Measurements from ENCODE around the gene LRRC59. TPM values are rescaled to one million over a fixed set of nuclear protein-coding genes. Genes with fewer than 3 reads are reported as not detected.

Gene LRRC59
- total and polyA plus RNA-seq, 2 of the 13 experiments (the other 11 are each of a cell fraction or from before 2014, with no cell fraction given) = 87.3 to 222 TPM

DNA sequence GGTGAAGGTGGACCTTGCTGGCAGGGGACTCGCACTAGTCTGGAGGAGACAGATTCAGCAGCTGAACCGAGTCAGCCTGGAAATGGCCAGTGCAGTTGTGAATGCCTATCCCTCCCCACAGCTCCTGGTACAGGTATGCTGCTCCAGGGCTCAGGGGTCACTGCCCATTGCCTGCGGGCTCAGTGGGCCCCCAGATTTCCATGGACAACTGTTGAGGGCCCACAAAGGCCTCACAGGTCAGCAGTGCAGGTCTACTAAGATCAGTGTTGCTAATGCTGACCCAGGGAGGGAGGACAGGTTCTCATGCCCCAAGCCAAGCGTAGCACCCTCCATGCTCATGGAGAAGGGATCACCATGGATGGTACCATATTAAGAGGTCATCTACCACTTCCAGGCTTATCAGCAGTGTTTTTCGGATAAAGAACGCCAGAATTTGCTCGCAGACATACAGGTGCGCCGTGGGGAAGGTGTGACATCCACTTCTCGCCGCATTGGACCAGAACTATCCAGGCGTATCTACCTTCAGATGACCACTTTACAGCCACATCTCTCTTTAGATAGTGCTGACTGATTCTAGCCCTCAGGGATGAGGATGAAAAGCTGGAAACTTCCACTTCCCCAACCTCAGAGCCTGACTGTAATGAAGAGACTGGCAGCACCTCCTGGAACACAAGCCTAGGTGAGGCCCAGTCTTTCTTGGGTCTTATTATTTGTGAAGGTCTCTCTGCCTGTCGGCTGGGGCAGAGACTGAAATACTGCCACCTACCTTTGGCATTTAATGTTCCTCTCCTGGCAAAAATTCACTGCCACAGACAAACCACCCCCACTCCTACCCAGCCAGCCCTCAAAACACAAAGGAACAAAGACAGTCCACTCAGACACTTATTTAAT lies 16.7 kb downstream of the LRRC59 start (continued):
- TF ChIP-seq ZNF546 (CRISPR knock-in tag; conservative IDR thresholded peaks at IDR 0.05) (no peak), ZNF768 (CRISPR knock-in tag; IDR thresholded peaks at IDR 0.05) (0 out of 2 replicates have a peak, but pooled peaks have one; percentile 16), NRL (CRISPR knock-in tag; IDR thresholded peaks at IDR 0.05; ENCODE audit: borderline replicate concordance) (peak; percentile 22; the same call in 1 of the 2 replicates), SRSF4 (IDR thresholded peaks at IDR 0.05; ENCODE audit: low read depth, low read length, poor library complexity, severe bottlenecking) (peak; percentile 81), STAT6 (CRISPR knock-in tag; IDR thresholded peaks at IDR 0.05; ENCODE audit: borderline replicate concordance) (no peak), TEAD2 (CRISPR knock-in tag; IDR thresholded peaks at IDR 0.05) (no peak), ZNF33A (CRISPR knock-in tag; IDR thresholded peaks at IDR 0.05; ENCODE audit: borderline replicate concordance) (no peak), ZSCAN9 (CRISPR knock-in tag; IDR thresholded peaks at IDR 0.05; ENCODE audit: borderline replicate concordance) (no peak), HCFC1 (IDR thresholded peaks at IDR 0.05; ENCODE audit: low read depth, low read length) (no peak), NFATC3 (CRISPR knock-in tag; IDR thresholded peaks at IDR 0.05) (no peak), ZHX2 (IDR thresholded peaks at IDR 0.05; ENCODE audit: low read depth) (no peak), ZHX2 (CRISPR knock-in tag; IDR thresholded peaks at IDR 0.05; ENCODE audit: borderline replicate concordance) (no peak), ZNF251 (CRISPR knock-in tag; IDR thresholded peaks at IDR 0.05) (no peak), ZNF333 (CRISPR knock-in tag; IDR thresholded peaks at IDR 0.05; ENCODE audit: borderline replicate concordance) (no peak), PHF5A (CRISPR knock-in tag; IDR thresholded peaks at IDR 0.05; ENCODE audit: low read depth, unreplicated experiment) (no peak), IRF2 (CRISPR knock-in tag; IDR thresholded peaks at IDR 0.05) (no peak)
- TF ChIP-seq, protein P1, sequence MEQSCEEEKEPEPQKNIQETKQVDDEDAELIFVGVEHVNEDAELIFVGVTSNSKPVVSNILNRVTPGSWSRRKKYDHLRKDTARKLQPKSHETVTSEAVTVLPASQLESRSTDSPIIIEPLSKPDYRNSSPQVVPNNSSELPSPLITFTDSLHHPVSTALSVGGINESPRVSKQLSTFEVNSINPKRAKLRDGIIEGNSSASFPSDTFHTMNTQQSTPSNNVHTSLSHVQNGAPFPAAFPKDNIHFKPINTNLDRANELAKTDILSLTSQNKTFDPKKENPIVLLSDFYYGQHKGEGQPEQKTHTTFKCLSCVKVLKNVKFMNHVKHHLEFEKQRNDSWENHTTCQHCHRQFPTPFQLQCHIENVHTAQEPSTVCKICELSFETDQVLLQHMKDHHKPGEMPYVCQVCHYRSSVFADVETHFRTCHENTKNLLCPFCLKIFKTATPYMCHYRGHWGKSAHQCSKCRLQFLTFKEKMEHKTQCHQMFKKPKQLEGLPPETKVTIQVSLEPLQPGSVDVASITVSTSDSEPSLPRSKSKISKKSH (CRISPR knock-in tag; IDR thresholded peaks at IDR 0.05; ENCODE audit: borderline replicate concordance) = no peak

Measured in HepG2 (cell line).